Neural progenitor cell (in vitro differentiated cells): ENCODE data around the gene NFE2. TPM values are rescaled to one million over a fixed set of nuclear protein-coding genes. Genes with fewer than 3 reads are reported as not detected.

Source experiments
- DNase-seq: peaks from one replicate; pipeline ENCODE4 v3.0.0-alpha.2; 2016; ENCODE audit warnings: low spot score
- H2AFZ ChIP-seq: fragments of 200-600 bp; sonication (generic); replicated peaks from 2 replicates; pipeline ENCODE4 v1.6.1; 2016; ENCODE audit warnings: antibody characterized with exemption
- H3F3A ChIP-seq: fragments of 200-600 bp; sonication (generic); 2 replicates; pipeline ENCODE4 v1.6.1; 2016; ENCODE audit warnings: antibody characterized with exemption, low read depth
- H3K27ac ChIP-seq: fragments of 200-600 bp; sonication (generic); 2 replicates; pipeline ENCODE4 v1.5.1; 2016; ENCODE audit warnings: mild to moderate bottlenecking
- H3K27me3 ChIP-seq: fragments of 200-600 bp; sonication (generic); 2 replicates; pipeline ENCODE4 v1.6.1; 2016; ENCODE audit warnings: mild to moderate bottlenecking, moderate library complexity
- H3K36me3 ChIP-seq: fragments of 200-600 bp; sonication (generic); 2 replicates; pipeline ENCODE4 v1.5.1; 2016
- H3K4me1 ChIP-seq: fragments of 200-600 bp; sonication (generic); 2 replicates; pipeline ENCODE4 v1.6.1; 2016; ENCODE audit warnings: mixed run types
- H3K4me2 ChIP-seq: fragments of 200-600 bp; sonication (generic); 2 replicates; pipeline ENCODE4 v1.6.1; 2016
- H3K4me3 ChIP-seq: fragments of 200-600 bp; sonication (generic); 2 replicates; pipeline ENCODE4 v1.5.1; 2016
- H3K79me2 ChIP-seq: fragments of 200-600 bp; sonication (generic); 2 replicates; pipeline ENCODE4 v1.6.1; 2016; ENCODE audit warnings: low read depth
- H3K9ac ChIP-seq: fragments of 200-600 bp; sonication (generic); 2 replicates; pipeline ENCODE4 v1.6.1; 2016
- H3K9me3 ChIP-seq: fragments of 200-600 bp; sonication (generic); 2 replicates; pipeline ENCODE4 v1.5.1; 2016; ENCODE audit warnings: low read depth
- H4K20me1 ChIP-seq: fragments of 200-600 bp; sonication (generic); 2 replicates; pipeline ENCODE4 v1.6.1; 2016; ENCODE audit warnings: low read depth
- H3K27ac Mint-ChIP-seq: 3 replicates; pipeline ENCODE4 v1.8.0; 2021; ENCODE audit warnings: mixed read lengths
- H3K27me3 Mint-ChIP-seq: 2 replicates; pipeline ENCODE4 v1.8.0; 2022; ENCODE audit warnings: low read depth, mild to moderate bottlenecking, inconsistent platforms, moderate library complexity, mixed read lengths; ENCODE audit not compliant: insufficient read depth
- H3K36me3 Mint-ChIP-seq: 3 replicates; pipeline ENCODE4 v1.8.0; 2021; ENCODE audit warnings: mixed read lengths
- H3K4me1 Mint-ChIP-seq: 3 replicates; pipeline ENCODE4 v1.8.0; 2021; ENCODE audit warnings: mixed read lengths
- H3K4me3 Mint-ChIP-seq: 3 replicates; pipeline ENCODE4 v1.8.0; 2021; ENCODE audit warnings: mild to moderate bottlenecking, moderate library complexity, mixed read lengths
- H3K9me3 Mint-ChIP-seq: 3 replicates; pipeline ENCODE4 v1.8.0; 2020; ENCODE audit warnings: mixed read lengths
- CTCF ChIP-seq: fragments of 200-600 bp; sonication (generic); IDR thresholded peaks from 2 replicates; pipeline ENCODE4 v1.5.1; 2017; ENCODE audit warnings: antibody characterized with exemption, mild to moderate bottlenecking
- EZH2 ChIP-seq: fragments of 200-600 bp; sonication (generic); IDR thresholded peaks from 2 replicates; pipeline ENCODE4 v1.6.1; 2017; ENCODE audit warnings: antibody characterized with exemption, mild to moderate bottlenecking, moderate library complexity
- EZH2phosphoT487 ChIP-seq: fragments of 200-600 bp; sonication (generic); IDR thresholded peaks from 2 replicates; pipeline ENCODE4 v1.6.1; 2017; ENCODE audit warnings: antibody characterized with exemption
- total RNA-seq: library from RNA; depleted of rRNA; stranded (reverse); fragments of >200 nt; gene quantifications from 2 replicates; pipeline ENCODE4 v1.2.3, GENCODE V29; 2015; ENCODE audit warnings: low replicate concordance

The NFE2 gene
- total RNA-seq, 1 donor from 2014 or later = 2.8 TPM

GRCh38 chr12:54301428-54302048 is 723 bp upstream of the NFE2 start:
- Histone ChIP-seq H3K27ac (peak overlapping the region; percentile 74), H2AFZ (peak overlapping the region; percentile 89), H3K4me1 (peaks cover 42% of the 10 kb centered on the region), H4K20me1 (no peaks in the 10 kb centered on the region), H3K27me3 (no peaks in the 10 kb centered on the region), H3K9ac (no peak overlapping the region), H3K36me3 (no peaks in the 10 kb centered on the region), H3K4me2 (peak overlapping the region; percentile 80), H3K4me3 (peak overlapping the region; percentile 40), H3K79me2 (peaks cover 5% of the 10 kb centered on the region), H3K9me3 (no peaks in the 10 kb centered on the region), H3F3A (peaks cover 28% of the 10 kb centered on the region)
- Mint-ChIP-seq H3K9me3 (no peaks in the 10 kb centered on the region), H3K27me3 (peaks cover 11% of the 10 kb centered on the region), H3K4me3 (no peak overlapping the region), H3K36me3 (no peaks in the 10 kb centered on the region), H3K27ac (no peak overlapping the region), H3K4me1 (peaks cover 34% of the 10 kb centered on the region)
- no peak for TF ChIP-seq CTCF
- no peak for TF ChIP-seq EZH2
- no peak for TF ChIP-seq EZH2phosphoT487
- peak; percentile 44 for DNase-seq

- H3K36me3 Mint-ChIP-seq = no peaks in the 10 kb centered on the region
- Histone ChIP-seq H3K27me3 (no peaks in the 10 kb centered on the region), H3F3A (peaks cover 33% of the 10 kb centered on the region), H2AFZ (peak overlapping the region; percentile 89), H4K20me1 (no peaks in the 10 kb centered on the region), H3K9me3 (no peaks in the 10 kb centered on the region), H3K9ac (peak overlapping the region; percentile 42), H3K27ac (no peak overlapping the region), H3K4me1 (peaks cover 42% of the 10 kb centered on the region), H3K4me2 (peak overlapping the region; percentile 80), H3K36me3 (no peaks in the 10 kb centered on the region), H3K4me3 (peak overlapping the region; percentile 40), H3K79me2 (peaks cover 5% of the 10 kb centered on the region)
- TF ChIP-seq EZH2 (no peak), EZH2phosphoT487 (no peak), CTCF (no peak)
- peak overlapping the region; percentile 76 for H3K27ac Mint-ChIP-seq
- no peak for DNase-seq
- H3K27me3 Mint-ChIP-seq = peaks cover 11% of the 10 kb centered on the region
- H3K4me1 Mint-ChIP-seq = peaks cover 37% of the 10 kb centered on the region
- H3K9me3 Mint-ChIP-seq = no peaks in the 10 kb centered on the region
- peak overlapping the region; percentile 79 for H3K4me3 Mint-ChIP-seq
Observed at GRCh38 chr12:54300225-54300731, 537 bp downstream of the NFE2 start.

- TF ChIP-seq EZH2 = no peak
- no peak for TF ChIP-seq CTCF
- no peak for TF ChIP-seq EZH2phosphoT487
- no peaks in the 10 kb centered on the region for H3K36me3 Mint-ChIP-seq
- Histone ChIP-seq H3K4me1 (peaks cover 42% of the 10 kb centered on the region), H3F3A (peaks cover 33% of the 10 kb centered on the region), H3K9me3 (no peaks in the 10 kb centered on the region), H3K27ac (no peak overlapping the region), H2AFZ (peak overlapping the region; percentile 89), H3K79me2 (peaks cover 5% of the 10 kb centered on the region), H3K36me3 (no peaks in the 10 kb centered on the region), H4K20me1 (no peaks in the 10 kb centered on the region), H3K27me3 (no peaks in the 10 kb centered on the region), H3K9ac (no peak overlapping the region), H3K4me2 (peak overlapping the region; percentile 80), H3K4me3 (peak overlapping the region; percentile 40)
- peaks cover 40% of the 10 kb centered on the region for H3K4me1 Mint-ChIP-seq
- H3K27ac Mint-ChIP-seq = no peak overlapping the region
- H3K27me3 Mint-ChIP-seq = peaks cover 13% of the 10 kb centered on the region
- H3K9me3 Mint-ChIP-seq = no peaks in the 10 kb centered on the region
- H3K4me3 Mint-ChIP-seq = peak overlapping the region; percentile 13
- no peak for DNase-seq
Observed at GRCh38 chr12:54299515-54300224, 1.1 kb downstream of the NFE2 start.
